Breast epithelium (tissue), 3 donors: ENCODE measurements around the gene CFAP68.

Experiments used
- POLR2A ChIP-seq: fragments of 450-650 bp; IDR thresholded peaks from one replicate; pipeline ENCODE4 v1.6.1; 2016; ENCODE audit warnings: antibody characterized with exemption, mild to moderate bottlenecking, moderate library complexity
- TF ChIP-seq, protein P1 (sequence below), 3 donors: fragments of 450-650 bp; IDR thresholded peaks; one replicate each; pipeline ENCODE4 v1.5.1; 2016 to 2017; ENCODE audit warnings: antibody characterized with exemption in 3 of 3, mild to moderate bottlenecking in 3 of 3, moderate library complexity in 3 of 3

DNA sequence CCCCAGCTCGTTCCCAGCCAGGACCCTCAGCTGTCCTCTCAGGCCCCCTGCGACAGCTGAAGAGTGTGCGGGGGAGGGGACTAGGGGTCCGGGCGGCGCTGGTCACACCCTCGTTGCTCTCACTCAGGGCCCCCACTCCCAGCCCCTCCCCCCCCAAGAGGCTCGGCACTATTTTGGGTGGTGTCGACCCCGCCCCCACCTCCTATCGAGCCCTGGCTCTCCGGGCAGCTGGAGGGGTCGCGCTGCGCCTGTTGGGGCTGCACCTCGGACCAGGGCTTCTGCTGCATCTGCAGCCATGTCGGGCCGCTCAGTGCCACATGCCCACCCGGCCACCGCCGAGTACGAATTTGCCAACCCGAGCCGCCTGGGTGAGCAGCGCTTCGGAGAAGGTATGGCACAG is 33.2 kb downstream of the CFAP68 start, which contains the start of gene HSPB2:
- TF ChIP-seq, protein P1, sequence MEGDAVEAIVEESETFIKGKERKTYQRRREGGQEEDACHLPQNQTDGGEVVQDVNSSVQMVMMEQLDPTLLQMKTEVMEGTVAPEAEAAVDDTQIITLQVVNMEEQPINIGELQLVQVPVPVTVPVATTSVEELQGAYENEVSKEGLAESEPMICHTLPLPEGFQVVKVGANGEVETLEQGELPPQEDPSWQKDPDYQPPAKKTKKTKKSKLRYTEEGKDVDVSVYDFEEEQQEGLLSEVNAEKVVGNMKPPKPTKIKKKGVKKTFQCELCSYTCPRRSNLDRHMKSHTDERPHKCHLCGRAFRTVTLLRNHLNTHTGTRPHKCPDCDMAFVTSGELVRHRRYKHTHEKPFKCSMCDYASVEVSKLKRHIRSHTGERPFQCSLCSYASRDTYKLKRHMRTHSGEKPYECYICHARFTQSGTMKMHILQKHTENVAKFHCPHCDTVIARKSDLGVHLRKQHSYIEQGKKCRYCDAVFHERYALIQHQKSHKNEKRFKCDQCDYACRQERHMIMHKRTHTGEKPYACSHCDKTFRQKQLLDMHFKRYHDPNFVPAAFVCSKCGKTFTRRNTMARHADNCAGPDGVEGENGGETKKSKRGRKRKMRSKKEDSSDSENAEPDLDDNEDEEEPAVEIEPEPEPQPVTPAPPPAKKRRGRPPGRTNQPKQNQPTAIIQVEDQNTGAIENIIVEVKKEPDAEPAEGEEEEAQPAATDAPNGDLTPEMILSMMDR (IDR thresholded peaks at IDR 0.05) = no peak
- no peak for TF ChIP-seq POLR2A
